ENCODE measurements around the gene KRTAP5-2.

KRTAP5-2 gene

DNA sequence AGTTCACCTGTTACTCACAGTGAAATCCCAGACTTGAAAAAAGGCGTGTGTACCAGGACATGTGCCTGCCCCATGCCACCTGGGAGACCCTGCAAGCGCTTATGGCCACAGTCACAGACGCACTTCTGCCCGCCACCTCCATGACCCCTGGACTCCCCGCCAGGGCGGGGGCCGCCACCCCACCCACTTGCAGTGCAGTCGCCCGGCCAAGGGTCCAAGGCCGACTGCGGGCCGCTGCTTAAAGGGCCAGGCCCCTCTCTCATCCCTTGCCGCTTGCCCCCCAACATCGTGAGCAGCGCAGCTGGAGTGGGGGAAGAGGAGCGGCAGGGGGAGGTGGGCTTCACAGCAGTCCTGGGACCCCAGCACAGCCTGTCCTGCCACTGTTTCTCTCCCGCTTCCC is 36.8 kb downstream of the KRTAP5-2 start:
- Histone ChIP-seq H3K9ac (ENCODE audit: low read length) (no peak overlapping the region), H3K4me1 (ENCODE audit: control insufficient read depth, insufficient read depth, low read length) (peaks cover 36% of the 10 kb centered on the region), H3K27me3 (ENCODE audit: control insufficient read depth, insufficient read depth, low read length) (peaks cover 2% of the 10 kb centered on the region), H3K27ac (ENCODE audit: low read depth, low read length) (peak overlapping the region; percentile 28), H3K36me3 (ENCODE audit: control insufficient read depth, insufficient read depth, low read length) (peaks cover 9% of the 10 kb centered on the region), H3K4me3 (ENCODE audit: low read length) (no peak overlapping the region)

DNA sequence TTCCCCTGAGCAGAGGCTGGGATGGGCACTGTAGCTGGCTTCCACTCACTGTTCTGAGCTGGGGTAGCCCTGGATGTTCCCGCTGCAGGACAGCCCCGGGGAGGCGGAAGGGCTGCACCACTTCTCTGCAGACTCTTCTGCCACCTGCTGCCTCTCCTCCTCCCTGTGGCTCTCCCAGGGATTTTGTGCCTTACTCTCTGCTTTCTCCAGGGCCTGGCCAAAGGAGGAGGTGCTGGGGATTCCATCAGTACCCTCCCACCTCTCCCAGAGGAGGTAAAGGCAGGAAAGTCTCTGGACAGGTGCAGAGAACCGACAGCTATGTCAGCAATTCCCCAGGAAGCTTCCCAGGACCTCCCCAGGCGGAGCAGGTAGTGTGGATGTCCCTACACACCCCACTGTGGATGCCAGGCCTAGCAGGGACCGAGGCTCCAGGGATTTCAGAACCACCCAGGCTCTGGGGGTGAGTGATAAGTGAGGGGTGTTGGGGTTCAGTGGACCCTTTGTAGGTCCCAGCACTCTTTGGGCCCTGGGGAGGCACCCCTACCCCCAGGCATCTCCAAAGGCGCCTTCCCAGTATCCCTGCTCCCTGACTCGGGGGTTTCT is 37.3 kb downstream of the KRTAP5-2 start:
- H3K4me3 ChIP-seq (ENCODE audit: low read length): no peak overlapping the region
- H3K9ac ChIP-seq (ENCODE audit: low read length): no peak overlapping the region
- H3K36me3 ChIP-seq (ENCODE audit: control insufficient read depth, insufficient read depth, low read length): peaks cover 9% of the 10 kb centered on the region
- peak overlapping the region; percentile 97 for H3K27ac ChIP-seq (ENCODE audit: low read depth, low read length)
- peaks cover 36% of the 10 kb centered on the region for H3K4me1 ChIP-seq (ENCODE audit: control insufficient read depth, insufficient read depth, low read length)
- H3K27me3 ChIP-seq (ENCODE audit: control insufficient read depth, insufficient read depth, low read length): peaks cover 2% of the 10 kb centered on the region

DNA sequence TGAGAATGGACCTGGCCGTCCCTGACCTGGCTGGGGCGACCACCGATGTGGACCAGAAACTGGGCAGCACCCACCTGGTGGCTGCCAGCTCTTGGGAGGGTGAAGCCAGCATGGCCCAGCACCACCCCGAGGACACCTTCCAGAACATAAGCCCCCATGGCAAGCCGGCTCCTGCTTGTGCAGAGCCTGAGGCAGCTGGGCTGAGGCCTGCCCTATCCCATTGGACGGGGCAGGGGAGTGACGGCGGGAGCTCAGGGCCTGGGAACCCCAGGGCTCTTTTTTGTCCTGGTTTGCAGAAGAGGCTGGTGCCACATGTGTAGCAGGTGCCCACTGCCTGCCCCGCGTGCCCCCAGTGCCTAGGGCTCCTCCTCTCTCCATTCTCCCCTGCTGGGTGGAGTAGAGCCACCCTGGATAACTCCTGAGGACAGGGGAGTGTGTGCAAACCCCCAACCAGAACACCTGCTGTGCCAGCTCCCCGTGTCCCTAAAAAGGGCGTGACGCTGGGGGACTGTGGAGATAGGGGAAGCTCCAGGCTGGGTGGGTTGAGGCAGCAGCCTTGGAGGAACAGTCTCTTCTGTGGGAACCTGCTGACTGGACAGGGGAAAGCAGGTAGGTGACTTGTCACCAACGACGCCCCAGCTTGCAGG is 38.0 kb downstream of the KRTAP5-2 start:
- peaks cover 9% of the 10 kb centered on the region for H3K36me3 ChIP-seq (ENCODE audit: control insufficient read depth, insufficient read depth, low read length)
- H3K9ac ChIP-seq (ENCODE audit: low read length): no peak overlapping the region
- H3K4me1 ChIP-seq (ENCODE audit: control insufficient read depth, insufficient read depth, low read length): peaks cover 32% of the 10 kb centered on the region
- H3K4me3 ChIP-seq (ENCODE audit: low read length): no peak overlapping the region
- H3K27ac ChIP-seq (ENCODE audit: low read depth, low read length): peak overlapping the region; percentile 97
- peaks cover 2% of the 10 kb centered on the region for H3K27me3 ChIP-seq (ENCODE audit: control insufficient read depth, insufficient read depth, low read length)

DNA sequence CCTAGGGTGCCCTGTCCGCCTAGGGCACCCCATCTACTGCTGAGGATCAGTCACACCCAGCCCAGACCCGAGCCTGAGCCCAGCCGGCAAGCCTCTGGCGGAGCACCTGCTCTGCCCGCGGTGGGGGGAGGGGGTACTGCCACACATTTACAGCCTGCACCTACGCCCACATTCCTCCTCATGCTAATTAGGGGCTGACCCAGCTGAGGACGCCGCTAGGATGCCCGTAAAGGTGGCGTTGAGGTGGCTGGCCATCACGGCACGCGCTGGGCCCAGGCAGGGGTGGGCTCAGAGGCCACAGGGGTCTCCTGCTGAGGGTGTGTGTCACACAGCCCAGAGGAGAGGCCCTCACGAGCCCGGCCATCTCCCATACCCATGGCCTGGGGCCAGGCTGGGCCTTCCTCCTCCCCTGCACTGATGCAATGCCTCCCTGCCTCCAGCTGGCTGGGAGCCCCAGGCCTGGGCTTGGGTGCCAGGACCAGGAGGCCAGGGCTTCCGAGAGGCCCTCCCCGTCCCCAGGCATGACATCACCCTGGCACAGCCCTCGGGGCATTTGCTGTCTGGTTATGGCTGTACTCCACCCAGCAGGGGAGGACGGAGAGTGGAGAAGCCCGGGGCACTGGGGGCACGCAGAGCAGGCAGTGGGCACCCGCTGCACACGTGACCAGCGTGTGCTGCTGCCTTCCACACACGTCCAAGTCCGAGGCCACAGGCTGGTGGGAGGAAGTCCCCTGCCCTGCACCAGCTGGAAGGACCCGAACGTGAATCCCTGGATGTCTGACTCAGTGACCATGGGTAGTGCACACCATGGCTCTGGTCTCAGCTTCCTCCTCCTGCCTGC is 38.8 kb downstream of the KRTAP5-2 start:
- Histone ChIP-seq H3K4me1 (ENCODE audit: control insufficient read depth, insufficient read depth, low read length) (peaks cover 26% of the 10 kb centered on the region), H3K9ac (ENCODE audit: low read length) (no peak overlapping the region), H3K4me3 (ENCODE audit: low read length) (peak overlapping the region; percentile 4), H3K36me3 (ENCODE audit: control insufficient read depth, insufficient read depth, low read length) (peaks cover 9% of the 10 kb centered on the region), H3K27ac (ENCODE audit: low read depth, low read length) (peak overlapping the region; percentile 97), H3K27me3 (ENCODE audit: control insufficient read depth, insufficient read depth, low read length) (no peaks in the 10 kb centered on the region)

DNA sequence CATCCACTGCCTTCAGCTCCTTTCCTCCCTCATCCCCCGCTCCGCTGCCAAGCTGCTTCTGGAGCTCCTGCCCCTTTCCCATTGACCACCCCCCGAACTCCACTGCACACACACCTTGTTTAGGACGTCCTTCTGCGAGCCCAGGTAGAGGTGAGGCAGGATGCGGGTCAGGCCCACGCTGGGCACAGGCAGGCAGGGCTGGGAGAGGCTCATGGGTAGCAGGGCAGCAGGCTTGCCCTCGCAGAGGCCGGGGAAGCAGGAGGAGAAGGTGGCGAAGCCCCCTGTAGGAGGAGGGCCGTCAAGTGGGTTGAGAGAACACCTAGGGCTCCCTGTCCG is 39.4 kb downstream of the KRTAP5-2 start:
- H3K9ac ChIP-seq (ENCODE audit: low read length): no peak overlapping the region
- peaks cover 9% of the 10 kb centered on the region for H3K36me3 ChIP-seq (ENCODE audit: control insufficient read depth, insufficient read depth, low read length)
- no peaks in the 10 kb centered on the region for H3K27me3 ChIP-seq (ENCODE audit: control insufficient read depth, insufficient read depth, low read length)
- peak overlapping the region; percentile 97 for H3K27ac ChIP-seq (ENCODE audit: low read depth, low read length)
- H3K4me1 ChIP-seq (ENCODE audit: control insufficient read depth, insufficient read depth, low read length): peaks cover 22% of the 10 kb centered on the region
- peak overlapping the region; percentile 4 for H3K4me3 ChIP-seq (ENCODE audit: low read length)

DNA sequence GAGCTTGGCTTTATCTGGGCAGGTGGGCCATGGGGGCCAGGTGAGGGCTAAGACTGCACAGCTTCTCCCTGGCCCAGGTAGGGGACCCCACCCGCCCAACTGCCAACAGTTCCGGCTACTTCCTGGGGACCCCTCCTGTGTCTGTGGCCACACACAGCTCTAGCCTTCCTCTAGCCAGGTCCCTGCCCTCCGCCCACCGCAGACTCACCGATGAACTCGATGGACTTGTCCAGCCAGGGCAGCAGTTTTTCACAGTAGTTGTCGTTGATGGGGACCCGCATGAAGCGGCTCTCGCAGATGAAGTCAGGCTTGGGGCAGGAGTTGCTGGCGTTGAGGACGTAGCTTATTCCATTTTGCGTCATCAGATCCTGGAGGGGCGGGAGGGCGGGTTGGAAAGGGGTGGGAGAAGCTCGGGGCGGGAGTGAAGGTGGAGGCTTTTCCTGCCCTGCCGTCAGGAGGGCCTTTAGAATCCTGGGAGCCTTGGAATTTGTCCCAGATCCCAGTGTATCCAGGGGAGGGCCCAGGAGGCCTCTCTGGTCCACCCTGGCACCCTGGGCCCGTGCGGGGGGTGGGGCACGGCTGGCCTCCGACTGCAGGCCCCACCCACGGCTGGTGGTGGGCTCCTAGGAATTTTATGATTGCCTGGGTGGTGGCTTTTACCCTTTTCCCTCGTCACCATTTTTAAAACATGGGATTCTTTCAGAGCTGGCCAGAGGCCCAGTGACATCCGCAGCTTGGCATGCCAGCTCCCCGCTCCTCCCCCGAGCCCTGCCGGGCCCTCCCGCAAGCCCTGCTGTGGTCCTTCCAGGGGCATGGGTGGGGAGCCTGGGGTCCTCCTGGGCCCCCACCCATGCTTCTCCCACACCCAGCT is 40.0 kb downstream of the KRTAP5-2 start:
- Histone ChIP-seq H3K9ac (ENCODE audit: low read length) (no peak overlapping the region), H3K4me1 (ENCODE audit: control insufficient read depth, insufficient read depth, low read length) (peaks cover 22% of the 10 kb centered on the region), H3K36me3 (ENCODE audit: control insufficient read depth, insufficient read depth, low read length) (peaks cover 9% of the 10 kb centered on the region), H3K27me3 (ENCODE audit: control insufficient read depth, insufficient read depth, low read length) (no peaks in the 10 kb centered on the region), H3K27ac (ENCODE audit: low read depth, low read length) (peak overlapping the region; percentile 97), H3K4me3 (ENCODE audit: low read length) (peak overlapping the region; percentile 27)

DNA sequence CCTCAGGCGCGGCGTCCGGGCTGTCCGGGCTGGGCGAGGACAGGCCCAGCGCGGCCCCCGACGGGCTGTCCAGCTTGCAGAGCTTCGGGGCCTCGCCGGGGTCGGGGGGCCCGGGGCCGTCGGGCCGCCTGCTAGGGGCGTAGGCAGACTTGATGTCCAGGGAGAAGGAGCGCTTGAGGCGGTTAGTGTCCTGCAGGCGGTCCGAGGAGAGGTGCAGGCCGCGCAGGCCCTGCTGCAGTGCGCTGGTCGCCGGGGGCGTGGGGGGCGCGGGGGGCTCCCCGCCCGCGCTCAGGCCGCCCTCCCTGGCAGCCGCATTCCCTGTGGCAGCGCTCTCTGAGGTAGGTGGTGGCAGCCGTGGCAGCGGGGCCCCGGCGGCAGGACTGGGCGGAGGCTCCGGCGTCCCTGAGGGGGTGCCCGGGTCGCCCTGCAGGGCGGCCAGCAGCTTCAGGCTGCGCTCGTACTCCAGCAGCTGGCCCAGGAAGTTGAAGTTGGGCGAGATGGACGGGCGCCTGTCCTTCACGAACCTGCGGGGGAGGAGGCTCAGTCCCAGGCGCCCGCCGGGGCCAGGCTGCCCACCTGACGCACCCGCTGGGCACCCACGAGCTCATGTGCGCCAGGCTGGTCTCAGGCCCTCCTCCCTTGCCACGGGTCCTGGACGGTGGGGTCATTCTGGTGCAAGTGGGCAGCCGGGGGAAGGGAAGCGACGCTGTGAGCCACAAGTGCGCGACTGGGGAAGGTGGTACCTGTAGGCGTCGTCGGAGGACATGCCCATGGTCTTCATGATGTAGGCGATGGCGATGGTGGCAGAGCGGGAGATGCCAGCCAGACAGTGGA is 40.8 kb downstream of the KRTAP5-2 start:
- Histone ChIP-seq H3K4me1 (ENCODE audit: control insufficient read depth, insufficient read depth, low read length) (peaks cover 22% of the 10 kb centered on the region), H3K4me3 (ENCODE audit: low read length) (no peak overlapping the region), H3K36me3 (ENCODE audit: control insufficient read depth, insufficient read depth, low read length) (peaks cover 9% of the 10 kb centered on the region), H3K27me3 (ENCODE audit: control insufficient read depth, insufficient read depth, low read length) (no peaks in the 10 kb centered on the region), H3K27ac (ENCODE audit: low read depth, low read length) (peak overlapping the region; percentile 95), H3K9ac (ENCODE audit: low read length) (no peak overlapping the region)

DNA sequence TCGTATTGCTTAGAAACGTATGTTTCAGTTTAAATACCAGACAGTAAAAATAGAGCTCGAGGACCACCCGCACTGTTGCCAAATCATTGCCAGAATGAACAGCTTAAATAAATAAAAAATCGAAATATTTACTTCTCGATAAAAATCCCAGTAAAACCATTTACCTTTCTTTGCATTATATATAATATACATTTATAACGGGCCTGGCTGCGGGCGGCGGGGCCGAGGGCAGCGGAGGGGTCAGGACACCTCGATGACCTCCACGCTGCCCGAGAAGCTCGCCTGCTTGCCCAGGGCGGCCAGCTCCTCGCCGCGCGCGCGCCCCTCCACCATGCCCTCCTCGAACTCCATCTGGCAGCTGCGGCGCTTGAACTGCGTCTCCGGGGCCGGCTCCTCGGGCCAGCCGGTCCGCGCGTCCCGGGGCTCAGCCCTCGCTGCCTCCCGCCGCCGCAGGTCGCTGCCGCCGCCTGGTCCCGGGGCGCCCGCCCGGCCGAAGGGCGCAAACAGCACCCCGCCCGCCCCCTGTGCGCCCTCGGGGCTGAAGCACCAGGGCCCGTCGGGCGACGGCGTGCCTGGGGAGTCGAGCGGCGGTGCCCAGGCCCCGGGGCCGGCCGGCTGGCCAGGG is 41.7 kb downstream of the KRTAP5-2 start:
- Histone ChIP-seq H3K27me3 (ENCODE audit: control insufficient read depth, insufficient read depth, low read length) (no peaks in the 10 kb centered on the region), H3K4me1 (ENCODE audit: control insufficient read depth, insufficient read depth, low read length) (peaks cover 22% of the 10 kb centered on the region), H3K27ac (ENCODE audit: low read depth, low read length) (no peak overlapping the region), H3K4me3 (ENCODE audit: low read length) (no peak overlapping the region), H3K9ac (ENCODE audit: low read length) (no peak overlapping the region), H3K36me3 (ENCODE audit: control insufficient read depth, insufficient read depth, low read length) (peaks cover 9% of the 10 kb centered on the region)

DNA sequence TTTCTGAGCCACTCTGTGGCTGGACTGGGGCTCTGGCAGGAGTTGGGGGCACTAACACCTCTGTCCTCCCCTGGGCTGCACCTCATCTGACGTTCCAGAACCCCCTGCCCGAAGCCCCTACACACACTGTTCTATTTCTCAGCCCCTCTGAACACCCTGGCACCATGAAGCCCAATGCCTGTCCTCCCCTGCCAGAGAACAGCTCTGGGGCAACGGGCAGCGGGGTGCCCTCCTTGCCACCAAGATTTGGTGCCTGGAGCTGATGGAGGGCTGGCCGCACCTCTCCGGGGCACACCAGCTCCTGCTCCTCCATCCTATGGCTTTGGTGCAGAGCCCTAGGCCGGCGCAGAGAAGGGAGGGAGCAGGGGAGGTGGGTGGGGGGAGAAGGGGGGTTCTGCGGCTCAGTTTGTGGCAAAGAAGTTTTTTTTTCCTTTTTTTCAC is 42.4 kb downstream of the KRTAP5-2 start:
- no peak overlapping the region for H3K27ac ChIP-seq (ENCODE audit: low read depth, low read length)

DNA sequence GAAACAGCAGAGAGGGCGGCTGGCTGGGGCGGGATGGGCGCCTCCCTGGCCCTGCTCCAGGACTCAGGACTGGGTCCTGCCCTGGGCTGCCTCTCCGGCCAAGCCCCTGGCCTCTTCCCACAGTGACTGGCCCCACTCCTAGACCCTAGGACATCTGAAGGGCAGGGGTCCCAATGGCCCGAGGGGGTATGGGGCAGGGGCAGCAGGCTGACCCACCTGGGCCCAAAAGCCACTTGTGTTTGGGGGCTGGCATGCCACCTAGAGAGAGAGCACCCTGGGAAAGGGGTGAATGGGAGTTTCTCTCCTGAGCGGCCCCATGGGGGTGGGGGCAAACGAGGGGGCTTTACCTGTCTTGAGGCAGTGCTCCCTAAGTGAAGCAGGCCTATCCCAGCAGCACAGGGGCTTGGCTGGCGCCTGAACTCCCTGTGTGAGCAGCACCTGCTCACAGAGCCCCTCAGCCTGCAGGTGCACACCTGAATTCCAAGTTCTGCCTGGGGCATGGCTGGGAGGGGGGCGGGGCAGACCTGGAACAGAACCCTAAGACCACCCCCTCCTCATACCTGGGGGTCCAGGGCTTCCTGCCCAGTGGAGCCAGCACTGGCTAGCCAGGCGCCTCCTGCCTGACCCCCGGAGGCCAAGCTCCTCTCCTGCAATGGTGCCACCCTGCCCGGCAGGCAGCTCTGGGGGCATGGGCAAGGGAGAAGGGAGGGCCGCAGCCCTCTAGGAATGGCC is 42.9 kb downstream of the KRTAP5-2 start:
- Histone ChIP-seq H3K4me1 (ENCODE audit: control insufficient read depth, insufficient read depth, low read length) (peaks cover 22% of the 10 kb centered on the region), H3K36me3 (ENCODE audit: control insufficient read depth, insufficient read depth, low read length) (peaks cover 7% of the 10 kb centered on the region), H3K27ac (ENCODE audit: low read depth, low read length) (no peak overlapping the region), H3K4me3 (ENCODE audit: low read length) (no peak overlapping the region), H3K9ac (ENCODE audit: low read length) (no peak overlapping the region), H3K27me3 (ENCODE audit: control insufficient read depth, insufficient read depth, low read length) (no peaks in the 10 kb centered on the region)

More for the DNA sequence above, 42.4 kb downstream of the KRTAP5-2 start:
- Histone ChIP-seq H3K27me3 (ENCODE audit: control insufficient read depth, insufficient read depth, low read length) (no peaks in the 10 kb centered on the region), H3K4me1 (ENCODE audit: control insufficient read depth, insufficient read depth, low read length) (peaks cover 22% of the 10 kb centered on the region), H3K4me3 (ENCODE audit: low read length) (no peak overlapping the region), H3K36me3 (ENCODE audit: control insufficient read depth, insufficient read depth, low read length) (peaks cover 9% of the 10 kb centered on the region), H3K9ac (ENCODE audit: low read length) (no peak overlapping the region)
